Cerebellar nuclear complex (tissue), 1 donor: ENCODE results near the gene CABP2.
"Not testable (repeated sequence)": the region's sequence is repeated elsewhere in the genome, so short reads cannot be mapped to it uniquely, and the experiment has no call there.

ENCODE experiments used
- DNase-seq, 2 experiments: peaks; one replicate each; lab custom pipeline; 2025; lab: John Stamatoyannopoulos, UW

The CABP2 gene

DNA sequence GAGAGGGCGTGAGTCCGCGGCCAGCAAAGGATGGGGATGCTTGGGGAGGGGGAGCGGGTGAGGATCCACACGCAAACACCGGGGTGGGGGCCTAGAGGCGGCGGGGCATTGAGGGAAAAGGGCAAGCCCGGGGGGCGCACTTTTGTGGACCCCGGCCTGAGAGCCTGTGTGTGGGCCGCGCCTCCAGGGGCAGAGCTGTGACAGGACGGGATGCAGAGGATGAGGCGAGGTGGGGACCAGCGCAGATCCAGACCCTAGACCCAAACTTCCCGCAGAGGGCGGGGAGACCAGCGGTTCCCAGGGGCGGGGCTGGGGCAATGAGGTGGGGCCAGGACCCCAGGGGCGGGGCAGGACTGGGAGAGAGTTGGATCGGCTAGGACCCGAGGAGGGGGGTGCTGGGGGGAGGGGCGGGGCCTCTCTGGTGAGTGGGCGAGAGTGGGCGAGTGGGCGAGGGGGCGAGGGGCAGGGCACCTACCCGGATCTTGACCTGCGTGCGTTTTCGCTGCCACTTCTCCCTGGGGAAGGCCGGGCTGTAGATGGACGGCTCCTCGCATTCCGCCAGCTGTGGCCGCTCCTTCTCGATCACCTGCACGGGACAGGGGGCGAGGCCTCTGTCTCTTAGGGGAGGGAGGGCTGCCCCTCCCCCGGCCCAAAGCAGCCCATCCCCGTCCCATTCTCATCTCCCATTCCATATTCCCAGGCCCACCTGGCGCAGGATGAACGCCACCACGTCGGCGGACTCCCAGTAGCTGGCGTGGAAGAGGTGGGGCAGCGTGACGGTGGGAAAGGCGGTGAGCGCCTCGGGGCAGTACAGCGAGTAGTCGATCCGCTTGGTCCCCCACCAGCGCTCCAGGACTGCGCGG, 28.6 kb downstream of the CABP2 start:
- DNase-seq = no peak

DNA sequence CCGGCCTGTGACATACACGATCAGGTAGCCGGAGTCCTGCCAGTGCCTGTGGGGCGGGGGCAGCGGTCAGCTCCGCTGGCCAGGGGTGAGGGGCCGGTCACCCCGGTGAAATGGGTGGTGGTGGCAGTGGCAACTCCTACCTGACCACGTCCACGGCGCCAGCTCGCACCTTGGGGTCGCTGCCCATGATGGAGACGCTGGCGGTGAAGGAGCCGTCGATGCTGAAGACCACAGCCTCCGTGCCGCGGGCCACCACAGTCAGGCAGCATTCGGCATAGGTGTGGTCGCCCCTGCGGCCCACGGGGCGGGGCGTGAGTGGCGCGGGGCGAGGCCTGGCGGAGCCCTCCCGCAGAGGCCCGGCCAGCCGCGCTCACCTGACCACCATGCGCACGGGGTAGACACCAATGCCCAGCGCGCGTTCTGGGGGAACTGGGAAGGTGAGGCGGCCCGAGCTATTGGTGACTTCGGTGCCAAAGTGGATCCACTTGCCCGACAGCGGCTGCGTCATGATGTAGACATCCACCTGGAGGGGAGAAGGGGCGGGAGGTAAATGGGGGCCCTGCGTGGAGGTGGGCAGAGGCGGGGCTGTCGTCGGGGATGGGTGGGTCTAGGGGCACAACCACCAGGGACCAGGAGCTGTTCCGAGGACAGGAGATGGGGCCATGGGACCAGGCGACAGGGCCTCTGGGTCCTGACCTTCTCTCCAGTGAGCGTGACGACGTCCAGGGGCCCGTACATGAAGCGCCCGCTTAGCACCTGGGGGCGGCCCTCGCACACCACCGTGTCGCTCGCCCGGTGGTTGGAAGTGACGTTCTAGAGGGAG, 29.5 kb downstream of the CABP2 start:
- DNase-seq = no peak

DNA sequence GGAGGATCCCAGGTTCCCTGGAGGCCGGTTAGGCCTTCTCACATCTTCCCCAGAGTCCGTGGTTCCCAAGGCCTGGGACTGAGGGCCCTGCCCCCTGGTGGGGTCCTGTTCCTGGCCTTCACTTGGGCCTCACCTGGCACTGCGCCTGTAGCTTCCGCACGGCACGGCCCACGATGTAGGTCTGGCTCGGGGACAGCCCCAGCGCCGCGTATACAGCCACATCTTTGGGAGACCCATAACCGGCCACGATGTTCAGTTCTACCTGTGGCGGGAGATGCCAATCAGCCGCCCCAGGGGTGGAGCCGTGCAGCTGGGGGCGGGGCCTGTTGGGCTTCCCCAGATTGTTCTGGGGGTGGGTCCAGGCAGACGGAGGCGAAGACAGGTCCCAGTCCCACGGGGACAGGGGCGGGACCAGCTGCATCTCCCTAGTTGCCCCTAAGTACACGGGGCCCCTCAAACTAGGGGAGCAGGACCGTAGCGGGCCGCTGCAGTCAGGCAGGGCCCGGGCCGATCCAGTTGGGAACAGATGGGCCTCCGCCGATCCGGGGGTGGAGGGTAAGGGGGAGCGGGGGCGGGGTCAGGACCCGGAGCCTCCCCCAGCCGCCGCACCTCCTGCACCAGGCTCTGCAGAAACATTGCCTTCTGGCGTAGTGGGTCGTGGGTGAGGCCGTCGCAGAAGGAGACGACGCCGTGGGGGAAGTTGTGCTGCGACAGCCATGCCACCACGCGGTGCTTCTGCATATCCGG, 30.3 kb downstream of the CABP2 start:
- no peak for DNase-seq

DNA sequence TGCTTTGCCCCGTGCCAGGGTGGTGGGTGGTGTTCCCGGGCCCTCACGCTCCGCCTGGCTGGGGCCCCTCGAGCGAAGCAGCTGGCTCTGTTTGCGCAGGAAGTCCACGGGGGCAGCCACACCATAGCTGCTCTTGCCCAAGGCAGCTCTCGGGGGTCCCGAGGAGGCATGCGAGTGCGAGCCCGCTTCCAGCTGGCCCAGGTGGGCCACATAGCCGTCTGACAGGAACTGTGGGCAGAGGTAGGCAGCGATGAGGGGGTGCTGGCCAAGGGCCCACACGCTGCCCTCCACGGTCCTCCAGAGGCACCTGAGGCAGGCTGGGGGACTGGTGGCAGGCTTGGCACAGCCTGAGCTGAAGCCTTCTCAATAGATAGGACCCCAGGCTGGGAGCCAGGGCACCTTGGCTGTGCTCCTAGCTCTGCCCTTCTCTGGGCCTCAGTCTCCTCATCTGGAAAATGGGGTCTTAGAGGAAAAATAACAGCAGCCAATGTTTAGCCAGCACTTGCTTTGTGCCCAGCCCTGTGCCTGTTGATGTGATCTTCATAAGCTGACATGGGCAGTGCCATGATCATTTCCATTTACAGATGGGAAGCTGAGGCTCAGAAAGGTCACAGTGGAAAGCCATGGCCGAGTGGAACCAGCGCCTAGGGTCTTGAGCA, 31.0 kb downstream of the CABP2 start:
- no peak for DNase-seq

DNA sequence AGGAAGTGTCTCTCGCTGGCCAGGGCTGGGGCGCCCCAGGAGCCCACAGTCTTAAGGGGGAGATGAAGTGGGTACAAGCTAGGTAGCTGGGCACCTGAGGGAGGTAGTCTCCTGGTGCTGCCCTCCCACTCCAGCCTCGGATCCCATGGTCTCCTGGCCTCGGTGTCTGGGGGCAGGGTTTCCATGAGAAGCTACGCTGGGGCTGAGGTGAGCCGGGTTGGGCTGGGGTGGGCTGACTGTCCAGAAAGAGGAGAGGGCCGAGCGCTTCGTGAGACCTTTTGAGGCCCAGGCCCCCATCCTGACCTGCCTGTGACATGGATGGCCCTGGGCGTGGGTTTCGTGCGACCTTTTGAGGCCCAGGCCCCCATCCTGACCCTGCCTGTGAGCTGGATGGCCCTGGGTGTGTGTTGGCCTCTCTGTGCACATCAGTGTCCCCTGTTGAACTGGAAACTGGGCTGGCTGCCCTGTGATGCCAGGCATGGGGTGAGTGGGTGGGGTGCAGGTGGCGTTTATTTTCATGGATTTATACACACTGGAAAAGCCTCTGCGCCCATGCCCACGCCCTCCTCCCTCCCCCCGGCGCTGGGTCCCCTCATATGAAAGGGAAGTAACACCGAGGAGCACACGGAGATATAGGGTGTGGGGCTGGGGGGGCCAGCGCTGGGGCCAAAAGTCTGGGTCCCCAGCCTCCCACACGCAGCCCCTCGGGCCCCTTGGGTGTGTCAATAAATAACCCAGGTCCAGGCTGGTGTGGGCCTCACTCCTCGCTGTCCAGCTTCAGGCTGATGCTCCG, 31.8 kb downstream of the CABP2 start:
- no peak for DNase-seq

DNA sequence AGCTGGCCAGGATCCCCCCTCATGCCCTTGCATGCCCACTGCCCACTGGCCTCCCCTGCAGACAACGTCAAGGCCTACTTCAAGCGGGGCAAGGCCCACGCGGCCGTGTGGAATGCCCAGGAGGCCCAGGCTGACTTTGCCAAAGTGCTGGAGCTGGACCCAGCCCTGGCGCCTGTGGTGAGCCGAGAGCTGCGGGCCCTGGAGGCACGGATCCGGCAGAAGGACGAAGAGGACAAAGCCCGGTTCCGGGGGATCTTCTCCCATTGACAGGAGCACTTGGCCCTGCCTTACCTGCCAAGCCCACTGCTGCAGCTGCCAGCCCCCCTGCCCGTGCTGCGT, 32.5 kb downstream of the CABP2 start:
- DNase-seq = no peak

DNA sequence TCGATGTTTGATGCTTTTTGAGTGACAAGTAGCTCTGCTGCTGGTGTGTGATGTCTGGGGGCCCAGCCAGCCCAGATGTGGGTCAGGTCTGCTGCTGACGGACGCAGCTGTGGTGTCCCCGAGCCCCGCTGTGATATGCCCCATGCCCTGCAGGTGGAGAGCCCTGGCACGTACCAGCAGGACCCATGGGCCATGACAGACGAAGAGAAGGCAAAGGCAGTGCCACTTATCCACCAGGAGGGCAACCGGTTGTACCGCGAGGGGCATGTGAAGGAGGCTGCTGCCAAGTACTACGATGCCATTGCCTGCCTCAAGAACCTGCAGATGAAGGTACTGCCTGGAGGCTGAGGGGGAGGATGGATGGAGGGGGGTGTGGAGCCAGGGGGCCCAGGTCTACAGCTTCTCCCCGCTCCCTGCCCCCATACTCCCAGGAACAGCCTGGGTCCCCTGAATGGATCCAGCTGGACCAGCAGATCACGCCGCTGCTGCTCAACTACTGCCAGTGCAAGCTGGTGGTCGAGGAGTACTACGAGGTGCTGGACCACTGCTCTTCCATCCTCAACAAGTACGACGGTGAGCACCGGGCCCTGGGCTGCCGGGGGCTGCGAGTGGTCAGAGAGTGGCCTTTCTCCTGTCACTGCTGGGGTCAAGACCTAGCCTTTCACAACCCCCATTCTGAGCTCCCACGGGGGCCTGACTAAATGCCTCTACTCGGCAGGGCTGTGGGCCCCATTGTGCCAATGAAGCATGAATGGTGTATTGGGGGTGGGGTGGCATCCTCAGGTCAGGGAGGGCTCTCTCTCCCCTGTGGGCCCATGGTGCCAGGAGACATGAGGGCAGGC, 33.1 kb downstream of the CABP2 start:
- no peak for DNase-seq

DNA sequence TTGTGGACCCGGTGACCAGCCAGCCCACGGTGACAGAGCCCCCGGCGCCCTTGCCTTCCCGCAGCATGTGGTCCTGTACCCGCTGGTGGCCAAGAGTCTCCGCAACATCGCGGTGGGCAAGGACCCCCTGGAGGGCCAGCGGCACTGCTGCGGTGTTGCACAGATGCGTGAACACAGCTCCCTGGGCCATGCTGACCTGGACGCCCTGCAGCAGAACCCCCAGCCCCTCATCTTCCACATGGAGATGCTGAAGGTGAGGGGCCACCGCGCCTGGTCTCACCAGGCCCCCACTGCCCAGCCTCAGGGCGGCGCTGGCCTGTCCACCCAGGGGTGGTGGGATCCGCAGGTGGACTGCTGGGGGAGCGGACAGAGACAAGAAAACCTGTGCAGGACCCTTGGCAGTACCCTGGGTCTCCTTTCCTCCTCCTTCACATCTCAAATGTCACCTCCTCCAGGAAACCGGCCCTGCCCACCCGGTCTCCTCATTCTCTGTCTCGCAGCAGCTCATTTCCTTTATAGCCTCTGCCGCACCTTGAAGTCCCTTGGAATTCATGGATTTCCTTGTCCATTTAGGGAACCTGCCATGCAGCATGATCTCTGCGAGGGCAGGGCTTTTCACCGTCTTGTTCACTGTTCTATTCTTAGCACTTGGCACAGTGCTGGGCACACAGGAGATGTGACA, 33.9 kb downstream of the CABP2 start:
- no peak for DNase-seq

DNA sequence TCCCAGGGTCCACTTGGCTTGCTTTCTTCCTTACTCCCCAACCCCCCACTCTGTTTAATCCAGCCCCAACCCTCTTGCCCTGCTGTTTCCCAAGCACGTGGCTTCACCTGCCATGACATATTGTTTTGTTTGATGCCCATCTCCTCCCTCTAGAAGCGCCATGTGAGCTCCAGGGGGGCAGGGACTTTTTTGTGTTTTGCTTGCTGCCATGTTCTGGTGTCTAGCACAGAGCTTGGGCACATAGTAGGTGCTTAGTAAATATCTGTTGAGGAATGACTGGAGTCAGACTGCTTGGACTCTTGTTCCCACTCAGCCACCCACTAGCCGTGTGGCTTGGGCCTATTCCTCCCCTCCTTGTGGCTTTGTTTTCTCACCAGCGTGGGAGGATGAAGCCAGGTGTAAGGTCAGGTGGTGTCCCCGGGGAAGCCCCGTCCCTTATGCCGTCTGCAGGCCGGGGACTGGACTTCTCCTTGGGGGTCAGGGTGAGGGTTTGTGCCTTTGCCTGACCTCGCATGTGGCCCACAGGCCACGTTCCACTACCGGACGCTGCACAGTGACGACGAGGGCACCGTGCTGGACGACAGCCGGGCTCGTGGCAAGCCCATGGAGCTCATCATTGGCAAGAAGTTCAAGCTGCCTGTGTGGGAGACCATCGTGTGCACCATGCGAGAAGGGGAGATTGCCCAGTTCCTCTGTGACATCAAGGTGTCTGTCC, 36.6 kb downstream of the CABP2 start:
- DNase-seq = no peak

DNA sequence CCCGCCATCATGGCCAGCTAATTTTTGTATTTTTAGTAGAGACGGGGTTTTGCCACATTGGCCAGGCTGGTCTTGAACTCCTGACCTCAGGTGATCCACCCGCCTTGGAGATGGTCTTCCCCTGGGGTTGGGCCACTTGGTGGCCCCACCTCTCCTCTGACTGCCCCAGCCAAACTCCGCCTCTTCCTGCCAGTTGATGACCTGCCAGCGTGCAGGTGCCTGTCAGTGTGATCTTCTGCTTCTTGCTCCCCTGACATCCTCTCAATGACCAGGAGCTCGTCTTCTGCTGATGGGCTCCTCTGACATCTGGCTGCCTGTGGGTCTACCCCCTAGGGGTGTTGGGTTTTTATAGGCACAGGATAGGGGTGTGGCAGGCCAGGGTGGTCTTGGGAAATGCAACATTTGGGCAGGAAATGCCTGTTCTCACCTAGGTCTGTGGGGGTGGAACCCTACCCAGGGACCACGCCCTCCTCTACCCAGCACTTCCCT, 37.3 kb downstream of the CABP2 start:
- not testable (repeated sequence) for DNase-seq

DNA sequence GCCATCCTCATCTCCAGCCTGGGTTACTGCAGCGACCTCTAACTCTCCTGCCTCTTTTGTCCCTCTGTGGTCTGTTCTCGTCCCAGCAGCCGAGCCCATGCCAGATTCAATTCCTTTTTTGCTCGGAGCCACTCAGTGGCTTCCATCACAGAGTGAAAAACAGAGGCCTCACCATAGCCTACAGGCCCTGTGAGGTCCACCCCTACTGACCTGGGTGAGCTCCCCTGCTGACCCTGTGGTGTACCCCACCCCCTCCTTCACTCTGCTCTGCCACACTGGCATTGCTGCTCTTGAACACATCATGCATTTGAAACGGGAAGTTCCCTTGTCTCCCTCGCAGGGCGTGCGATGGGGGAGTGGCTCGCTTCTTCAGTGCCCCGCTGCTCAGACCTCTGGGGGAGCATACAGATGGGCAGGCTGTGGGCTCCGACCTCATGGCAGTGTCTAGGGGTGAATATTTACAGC, 38.4 kb downstream of the CABP2 start:
- DNase-seq = no peak

DNA sequence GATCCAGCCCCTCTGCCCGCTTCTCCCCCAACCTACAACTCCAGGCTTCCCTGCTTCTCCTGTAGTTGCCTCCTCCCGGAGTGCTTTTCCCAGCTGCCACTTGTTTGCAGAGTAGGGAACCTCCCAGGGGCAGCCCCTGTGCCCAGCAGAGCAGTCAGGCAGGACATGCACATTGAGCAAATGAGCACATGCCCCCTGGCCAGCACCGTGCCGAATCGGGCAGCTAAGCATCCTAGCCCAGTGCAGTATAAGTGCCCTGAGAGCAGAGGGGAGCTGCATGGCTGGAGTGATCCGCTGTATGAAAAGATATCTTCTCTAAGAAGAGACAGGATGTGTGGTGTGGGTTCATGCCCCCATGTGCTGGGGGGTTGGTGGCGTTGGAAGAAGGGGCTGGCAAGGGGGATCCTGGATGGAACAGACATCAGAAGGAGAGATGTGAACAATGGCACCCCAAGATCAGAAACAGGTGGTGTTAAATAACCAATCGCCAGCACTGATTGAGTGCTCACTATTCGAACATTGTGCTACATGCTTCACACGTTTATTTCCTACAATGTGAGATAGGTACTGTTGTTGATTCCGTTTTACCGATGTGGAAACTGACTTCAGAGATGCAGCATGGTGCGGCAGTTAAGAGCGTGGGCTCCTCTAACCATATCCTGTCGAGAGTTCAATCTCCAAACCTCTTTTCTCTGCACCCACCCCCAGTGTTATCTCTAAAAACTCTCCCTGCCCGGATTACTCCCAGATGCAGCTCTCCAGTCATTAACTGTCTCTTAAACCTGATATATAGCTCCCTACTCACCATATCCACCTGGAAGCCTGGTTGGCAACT, 39.2 kb downstream of the CABP2 start:
- no peak for DNase-seq

DNA sequence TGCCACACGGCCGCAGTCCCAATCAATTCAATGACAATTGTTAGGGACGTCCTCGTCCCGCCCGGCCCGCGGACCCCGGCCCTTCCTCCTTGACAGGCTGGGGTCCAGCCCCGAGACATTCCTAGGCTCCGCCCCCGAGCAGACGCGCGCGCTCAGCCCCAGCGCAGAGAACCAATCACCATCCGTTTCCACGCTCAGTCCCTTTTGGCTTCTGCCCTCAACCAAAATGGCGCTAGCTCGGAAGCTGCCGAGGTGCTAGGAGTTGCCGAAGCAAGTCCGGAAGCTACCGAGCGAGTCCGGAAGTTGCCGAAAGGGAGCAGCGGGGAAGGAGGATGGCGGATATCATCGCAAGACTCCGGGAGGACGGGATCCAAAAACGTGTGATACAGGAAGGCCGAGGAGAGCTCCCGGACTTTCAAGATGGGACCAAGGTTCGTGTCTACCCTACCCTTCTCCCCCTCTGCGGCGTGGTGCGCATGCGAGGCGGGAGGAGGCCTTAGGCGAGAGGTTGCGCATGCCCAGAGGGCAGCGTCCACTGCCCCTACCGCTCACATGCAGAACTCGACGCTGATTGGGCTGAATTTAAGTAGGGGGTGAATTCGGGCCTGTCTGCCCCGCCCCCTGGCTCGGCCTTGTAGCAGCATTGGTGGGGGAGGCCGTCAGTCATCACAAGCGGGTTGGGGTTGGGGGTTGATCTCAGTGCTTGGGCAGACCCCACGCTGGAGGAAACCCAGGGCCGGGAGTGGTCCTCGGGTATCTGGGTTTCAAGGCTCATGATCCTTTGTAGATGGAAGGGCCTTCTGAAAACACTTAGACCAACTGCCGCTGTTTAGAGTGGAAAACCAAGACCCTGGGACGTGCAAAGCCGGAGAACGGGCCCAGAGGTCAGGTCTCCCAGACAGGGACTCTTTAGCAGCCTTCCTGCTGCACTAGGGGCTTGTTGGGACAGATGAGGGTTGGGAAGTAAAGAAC, 40.1 kb downstream of the CABP2 start, which contains the start of gene AIP:
Gene AIP, plus strand, starts transcription at position 200 of the 972 bp plus-strand sequence. Its CDS starts 133 bp downstream, at position 333.
- DNase-seq = peak; percentile 81 to 92

DNA sequence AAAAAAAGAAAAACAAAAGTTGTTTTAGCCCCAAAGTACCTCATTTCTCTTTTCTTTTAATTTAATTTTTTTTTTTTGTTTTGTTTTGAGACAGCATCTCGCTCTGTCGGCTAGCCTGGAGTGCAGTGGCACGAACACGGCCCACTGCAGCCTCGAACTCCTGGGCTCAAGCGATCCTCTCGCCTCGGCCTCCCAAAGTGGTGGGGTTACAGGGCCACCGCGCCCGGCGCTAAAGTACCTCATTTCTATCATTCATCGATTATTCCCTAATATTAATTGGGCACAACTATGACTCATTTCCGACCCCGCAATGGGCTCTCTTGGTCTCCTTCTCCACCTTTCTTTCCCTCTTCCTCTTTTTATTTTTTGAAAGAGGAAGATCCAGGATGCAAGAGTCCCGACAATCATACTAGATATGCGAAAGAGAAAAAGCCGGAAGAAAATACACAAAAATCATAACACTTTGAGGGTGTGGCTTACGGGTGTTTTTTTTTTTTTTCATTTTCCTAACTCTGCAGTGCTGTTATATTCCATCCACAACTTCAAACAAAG, 40.9 kb downstream of the CABP2 start:
- DNase-seq = no peak

DNA sequence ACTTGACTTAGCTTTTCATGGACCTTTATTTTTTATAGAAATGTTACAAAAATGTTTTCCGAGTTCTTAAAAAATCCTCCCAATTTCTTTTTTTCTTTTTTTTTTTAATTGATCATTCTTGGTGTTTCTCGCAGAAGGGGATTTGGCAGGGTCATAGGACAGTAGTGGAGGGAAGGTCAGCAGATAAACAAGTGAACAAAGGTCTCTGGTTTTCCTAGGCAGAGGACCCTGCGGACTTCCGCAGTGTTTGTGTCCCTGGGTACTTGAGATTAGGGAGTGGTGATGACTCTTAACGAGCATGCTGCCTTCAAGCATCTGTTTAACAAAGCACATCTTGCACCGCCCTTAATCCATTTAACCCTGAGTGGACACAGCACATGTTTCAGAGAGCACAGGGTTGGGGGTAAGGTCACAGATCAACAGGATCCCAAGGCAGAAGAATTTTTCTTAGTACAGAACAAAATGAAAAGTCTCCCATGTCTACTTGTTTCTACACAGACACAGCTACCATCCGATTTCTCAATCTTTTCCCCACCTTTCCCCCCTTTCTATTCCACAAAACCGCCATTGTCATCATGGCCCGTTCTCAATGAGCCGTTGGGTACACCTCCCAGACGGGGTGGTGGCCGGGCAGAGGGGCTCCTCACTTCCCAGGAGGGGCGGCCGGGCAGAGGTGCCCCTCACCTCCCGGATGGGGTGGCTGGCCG, 45.7 kb downstream of the CABP2 start:
- DNase-seq = not testable (repeated sequence)
